Activated CD8-positive, alpha-beta T cell treated with anti-CD3 and anti-CD28 coated beads for 36 hours (primary cell): ENCODE results near the gene DOCK6. TPM values are rescaled to one million over a fixed set of nuclear protein-coding genes. Genes with fewer than 3 reads are reported as not detected.
A peak's percentile ranks its signal among the peaks of the same experiment; 100 is the strongest.

Experiments used
- ATAC-seq: fragments of 200-7000 bp; cut with Tn5 transposase; one replicate; pipeline ENCODE4 v1.10.0; 2021; ENCODE audit warnings: mild to moderate bottlenecking, moderate library complexity
- CTCF ChIA-PET: fragments of 350-600 bp; sonication (Branson Sonifier 250); formaldehyde crosslinking; loops from one replicate; lab custom pipeline; 2021; ENCODE audit warnings: antibody characterized with exemption; lab: Charles Lee
- POLR2A ChIA-PET: fragments of 350-600 bp; sonication (Branson Sonifier 250); formaldehyde crosslinking; loops from one replicate; lab custom pipeline; 2021; ENCODE audit warnings: antibody characterized with exemption; lab: Charles Lee
- DNase-seq: peaks from one replicate; pipeline ENCODE4 v3.0.0-alpha.2; 2020
- H3K27ac Mint-ChIP-seq: one replicate; pipeline ENCODE4 v1.8.0; 2021; ENCODE audit warnings: mild to moderate bottlenecking, mixed read lengths
- H3K27me3 Mint-ChIP-seq: one replicate; pipeline ENCODE4 v1.8.0; 2021; ENCODE audit warnings: mixed read lengths
- H3K36me3 Mint-ChIP-seq: one replicate; pipeline ENCODE4 v1.8.0; 2021; ENCODE audit warnings: low read depth, mixed read lengths
- H3K4me1 Mint-ChIP-seq: one replicate; pipeline ENCODE4 v1.8.0; 2021; ENCODE audit warnings: low read depth, mixed read lengths
- H3K4me3 Mint-ChIP-seq: one replicate; pipeline ENCODE4 v1.8.0; 2021; ENCODE audit warnings: mild to moderate bottlenecking, moderate library complexity, mixed read lengths
- H3K9me3 Mint-ChIP-seq: one replicate; pipeline ENCODE4 v1.8.0; 2021; ENCODE audit warnings: mixed read lengths
- intact Hi-C: fragments of 100-400 bp; cut with micrococcal nuclease; formaldehyde crosslinking; loops from one replicate; pipeline ENCODE4 v1.10.0; 2022
- total RNA-seq, 2 experiments: library from RNA; stranded (reverse); gene quantifications; one replicate each; pipeline ENCODE4 v1.2.3, GENCODE V29; 2021
- TF ChIP-seq, protein P1 (sequence below): fragments of 200-600 bp; IDR thresholded peaks from one replicate; pipeline ENCODE4 v1.8.0; 2022; ENCODE audit warnings: antibody characterized with exemption, mild to moderate bottlenecking

The DOCK6 gene
- total RNA-seq, 2 experiments from 2014 or later: 4.5 to 7.9 TPM

DNA sequence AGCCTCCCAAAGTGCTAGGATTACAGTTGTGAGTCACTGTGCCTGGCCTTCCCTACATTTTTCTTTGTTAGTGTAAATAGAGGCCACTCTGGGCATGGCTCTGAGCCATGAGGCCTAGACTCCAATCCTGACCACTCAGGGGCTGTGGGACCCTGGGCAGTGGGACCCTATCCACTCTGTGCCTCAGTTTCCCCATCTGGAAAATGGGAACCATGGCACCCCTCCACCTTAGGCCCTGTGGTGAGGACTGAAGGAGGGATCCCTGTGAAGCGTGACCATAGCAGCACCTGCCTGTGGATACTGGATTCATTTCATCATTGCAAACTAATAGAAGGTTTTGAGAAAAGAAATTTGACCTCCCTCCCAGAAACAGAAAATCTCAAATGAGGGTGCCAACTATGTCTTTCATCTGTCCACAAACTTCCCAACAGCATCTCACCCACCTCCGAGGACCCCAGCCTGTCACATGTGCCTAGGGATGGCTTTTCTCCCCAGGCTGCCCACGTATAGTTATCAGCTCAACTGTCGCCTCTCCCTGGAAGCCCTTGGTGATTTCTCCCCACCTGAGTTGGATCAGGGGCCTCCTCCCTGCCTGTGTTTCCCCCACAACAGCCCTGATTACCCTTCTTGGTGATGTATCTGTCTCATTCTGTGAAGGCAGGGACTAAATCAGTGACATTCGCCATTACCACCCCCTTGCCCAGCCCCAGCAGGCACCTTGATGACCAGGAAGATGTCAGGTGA lies 17.3 kb downstream of the DOCK6 start:
- no peak for DNase-seq
- ChIA-PET POLR2A (no interaction called here), CTCF (interaction anchor here (0.9 to 1.3 kb wide), 2 partner anchors 41 to 237 kb away, joined by 6 read pairs; no protein-coding TSS in a partner anchor)
- no peak overlapping the region for H3K27ac Mint-ChIP-seq
- H3K36me3 Mint-ChIP-seq: no peaks in the 10 kb centered on the region
- H3K4me1 Mint-ChIP-seq: peaks cover 5% of the 10 kb centered on the region
- intact Hi-C loops: no loop called here
- TF ChIP-seq, protein P1, sequence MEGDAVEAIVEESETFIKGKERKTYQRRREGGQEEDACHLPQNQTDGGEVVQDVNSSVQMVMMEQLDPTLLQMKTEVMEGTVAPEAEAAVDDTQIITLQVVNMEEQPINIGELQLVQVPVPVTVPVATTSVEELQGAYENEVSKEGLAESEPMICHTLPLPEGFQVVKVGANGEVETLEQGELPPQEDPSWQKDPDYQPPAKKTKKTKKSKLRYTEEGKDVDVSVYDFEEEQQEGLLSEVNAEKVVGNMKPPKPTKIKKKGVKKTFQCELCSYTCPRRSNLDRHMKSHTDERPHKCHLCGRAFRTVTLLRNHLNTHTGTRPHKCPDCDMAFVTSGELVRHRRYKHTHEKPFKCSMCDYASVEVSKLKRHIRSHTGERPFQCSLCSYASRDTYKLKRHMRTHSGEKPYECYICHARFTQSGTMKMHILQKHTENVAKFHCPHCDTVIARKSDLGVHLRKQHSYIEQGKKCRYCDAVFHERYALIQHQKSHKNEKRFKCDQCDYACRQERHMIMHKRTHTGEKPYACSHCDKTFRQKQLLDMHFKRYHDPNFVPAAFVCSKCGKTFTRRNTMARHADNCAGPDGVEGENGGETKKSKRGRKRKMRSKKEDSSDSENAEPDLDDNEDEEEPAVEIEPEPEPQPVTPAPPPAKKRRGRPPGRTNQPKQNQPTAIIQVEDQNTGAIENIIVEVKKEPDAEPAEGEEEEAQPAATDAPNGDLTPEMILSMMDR: no peak
- no peak for ATAC-seq
- H3K4me3 Mint-ChIP-seq: no peak overlapping the region
- H3K27me3 Mint-ChIP-seq: peaks cover 16% of the 10 kb centered on the region
- H3K9me3 Mint-ChIP-seq: no peaks in the 10 kb centered on the region

- Mint-ChIP-seq H3K27ac (no peak overlapping the region), H3K36me3 (peaks cover under 1% of the 10 kb centered on the region), H3K4me1 (peaks cover 5% of the 10 kb centered on the region), H3K4me3 (no peak overlapping the region), H3K27me3 (peaks cover 16% of the 10 kb centered on the region), H3K9me3 (peaks cover 3% of the 10 kb centered on the region)
- TF ChIP-seq, protein P1: no peak
- ATAC-seq (no peak), DNase-seq (no peak)
- POLR2A ChIA-PET: interaction anchor here (1.6 kb wide), 1 partner anchor 96 kb away, joined by 4 read pairs; no protein-coding TSS in a partner anchor
- intact Hi-C loops: no loop called here
- CTCF ChIA-PET: interaction anchor here (0.7 to 2.3 kb wide), 8 partner anchors 12 to 238 kb away, joined by 3 to 6 read pairs (median 4); partner anchors contain the start of gene SWSAP1
Measured at GRCh38 chr19:11243798-11244169, 18.5 kb downstream of the DOCK6 start.

- no peak overlapping the region for H3K27ac Mint-ChIP-seq
- no peak overlapping the region for H3K4me3 Mint-ChIP-seq
- H3K27me3 Mint-ChIP-seq: peaks cover 16% of the 10 kb centered on the region
- peaks cover 5% of the 10 kb centered on the region for H3K9me3 Mint-ChIP-seq
- ChIA-PET CTCF (interaction anchor here (0.7 to 2.3 kb wide), 10 partner anchors 8 to 239 kb away, joined by 3 to 9 read pairs (median 4); partner anchors contain the start of genes LDLR and SWSAP1), POLR2A (interaction anchor here (0.7 to 1.6 kb wide), 3 partner anchors 24 to 95 kb away, joined by 3 to 4 read pairs (median 3); no protein-coding TSS in a partner anchor)
- intact Hi-C loops: no loop called here
- ATAC-seq (peak; percentile 100), DNase-seq (peak; percentile 93)
- peaks cover 5% of the 10 kb centered on the region for H3K4me1 Mint-ChIP-seq
- TF ChIP-seq, protein P1: peak; percentile 79
- peaks cover 2% of the 10 kb centered on the region for H3K36me3 Mint-ChIP-seq
Measured at GRCh38 chr19:11242864-11243797, 19.2 kb downstream of the DOCK6 start.

DNA sequence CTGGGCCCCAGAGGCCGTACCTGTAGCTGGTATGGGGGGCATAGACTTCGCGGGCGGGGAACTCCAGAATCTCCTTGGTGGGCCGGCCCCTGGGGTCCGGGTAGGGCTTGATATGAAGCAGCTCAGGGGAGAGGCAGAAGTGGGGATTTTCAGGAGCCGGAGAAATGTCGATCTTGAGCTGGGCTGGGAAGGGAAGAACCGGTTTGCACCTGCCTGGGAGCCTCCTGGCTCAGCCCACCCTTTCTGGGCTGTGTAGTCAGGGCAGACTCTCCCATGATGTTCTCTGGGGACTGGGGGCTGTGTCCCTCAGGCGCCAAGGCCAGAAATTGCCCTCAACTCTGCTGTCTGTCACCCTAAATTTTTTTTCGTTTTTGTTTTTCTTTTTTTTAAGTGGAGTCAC lies 20.3 kb downstream of the DOCK6 start:
- POLR2A ChIA-PET: interaction anchor here (0.8 kb wide), 1 partner anchor 28 kb away, joined by 3 read pairs; no protein-coding TSS in a partner anchor
- no peak overlapping the region for H3K27ac Mint-ChIP-seq
- peaks cover 5% of the 10 kb centered on the region for H3K9me3 Mint-ChIP-seq
- peaks cover 14% of the 10 kb centered on the region for H3K27me3 Mint-ChIP-seq
- CTCF ChIA-PET: interaction anchor here (1.1 to 1.9 kb wide), 3 partner anchors 9 to 241 kb away, joined by 3 to 9 read pairs (median 4); partner anchors contain the start of gene LDLR
- H3K4me1 Mint-ChIP-seq: peaks cover 5% of the 10 kb centered on the region
- DNase-seq (no peak), ATAC-seq (no peak)
- peaks cover 2% of the 10 kb centered on the region for H3K36me3 Mint-ChIP-seq
- TF ChIP-seq, protein P1: no peak
- intact Hi-C loops: no loop called here
- H3K4me3 Mint-ChIP-seq: no peak overlapping the region
